Pons (tissue), 1 donor: ENCODE data around the gene DGKG.

Experiments used
- DNase-seq: peaks from one replicate; pipeline ENCODE4 v3.0.0-alpha.2; 2016; ENCODE audit warnings: low spot score

DGKG gene

GRCh38 chr3:186141790-186142189, 220.2 kb downstream of the DGKG start:
- no peak for DNase-seq

- peak; percentile 56 for DNase-seq
Measured at GRCh38 chr3:186138272-186138981, 223.6 kb downstream of the DGKG start.

GRCh38 chr3:186137051-186137685, 224.9 kb downstream of the DGKG start:
- no peak for DNase-seq

GRCh38 chr3:186133980-186134379, 228.1 kb downstream of the DGKG start:
- no peak for DNase-seq

- DNase-seq, result no peak
Measured at GRCh38 chr3:186132487-186132886, 229.5 kb downstream of the DGKG start.

- no peak for DNase-seq
Measured at GRCh38 chr3:186129206-186129605, 232.8 kb downstream of the DGKG start.

- no peak for DNase-seq
Measured at GRCh38 chr3:186128158-186128557, 233.9 kb downstream of the DGKG start.

- DNase-seq, result no peak
Measured at GRCh38 chr3:186127463-186127862, 234.6 kb downstream of the DGKG start.

- DNase-seq, result no peak
Measured at GRCh38 chr3:186125118-186125517, 236.9 kb downstream of the DGKG start.

GRCh38 chr3:186124592-186124991, 237.4 kb downstream of the DGKG start:
- DNase-seq, result no peak

GRCh38 chr3:186123012-186123411, 239.0 kb downstream of the DGKG start:
- DNase-seq, result no peak

GRCh38 chr3:186121968-186122367, 240.1 kb downstream of the DGKG start:
- DNase-seq, result no peak

- no peak for DNase-seq
Measured at GRCh38 chr3:186121278-186121677, 240.8 kb downstream of the DGKG start.

GRCh38 chr3:186119499-186119898, 242.5 kb downstream of the DGKG start:
- DNase-seq, result no peak

GRCh38 chr3:186118692-186119091, 243.3 kb downstream of the DGKG start:
- no peak for DNase-seq

- no peak for DNase-seq
Measured at GRCh38 chr3:186117521-186118134, 244.4 kb downstream of the DGKG start.

- DNase-seq, result peak; percentile 71
Measured at GRCh38 chr3:186115239-186115996, 246.6 kb downstream of the DGKG start.

- DNase-seq, result peak; percentile 72
Measured at GRCh38 chr3:186110975-186111974, 250.8 kb downstream of the DGKG start.

- DNase-seq, result no peak
Measured at GRCh38 chr3:186109897-186110803, 251.9 kb downstream of the DGKG start.
